Measurements from ENCODE around the gene COL9A2. TPM values are rescaled to one million over a fixed set of nuclear protein-coding genes. Genes with fewer than 3 reads are reported as not detected.
"Not testable (repeated sequence)": the region's sequence is repeated elsewhere in the genome, so short reads cannot be mapped to it uniquely, and the experiment has no call there.

The COL9A2 gene
- total RNA-seq, 4 donors from 2014 or later = 5.4 to 43.0 (median 14.6) TPM

GRCh38 chr1:40353082-40353481 lies 36.0 kb upstream of the COL9A2 start:
- in situ Hi-C loops (cut with MboI; ENCODE audit: low pct_ligation_motif_present in 1 of 4, low pct_unique_long_range_greater_than_20kb in 1 of 4, low sequenced_read_pairs in 3 of 4) = no loop called here

GRCh38 chr1:40352126-40352525 lies 35.0 kb upstream of the COL9A2 start:
- intact Hi-C loops (cut with DNase I; ENCODE audit: low total_unique reads) = no loop called here
- no peaks in the 10 kb centered on the region for H3K27me3 ChIP-seq

More at GRCh38 chr1:40353082-40353481, 36.0 kb upstream of the COL9A2 start:
- peak overlapping the region in 1 of 4 donors; percentile 47 for H3K27ac ChIP-seq
- H3K4me3 ChIP-seq = no peak overlapping the region
- H3K4me1 ChIP-seq = no peaks in the 10 kb centered on the region
- H3K9me3 ChIP-seq = peaks cover 8 to 10% of the 10 kb centered on the region in 2 donors
- no peaks in the 10 kb centered on the region for H3K36me3 ChIP-seq
- TF ChIP-seq POLR2AphosphoS5 (IDR thresholded peaks at IDR 0.05) = no peak
- no peak for TF ChIP-seq EP300 (IDR thresholded peaks at IDR 0.05; ENCODE audit: low read depth)
- 89 to 100% methylated on average over 1 to 3 of the region's 3 CpGs for WGBS, 2 donors (ENCODE audit: low coverage in 1 of 2)
- intact Hi-C loops (cut with DNase I; ENCODE audit: low total_unique reads) = no loop called here
- H3K27me3 ChIP-seq = no peaks in the 10 kb centered on the region
- DNase-seq = no peak

GRCh38 chr1:40351124-40351523 lies 34.0 kb upstream of the COL9A2 start:
- in situ Hi-C loops (cut with MboI; ENCODE audit: low pct_ligation_motif_present in 1 of 4, low pct_unique_long_range_greater_than_20kb in 1 of 4, low sequenced_read_pairs in 3 of 4) = no loop called here
- 91 to 100% methylated on average over 1 to 2 of the region's 2 CpGs for WGBS, 2 donors (ENCODE audit: low coverage in 1 of 2)

More at GRCh38 chr1:40352126-40352525, 35.0 kb upstream of the COL9A2 start:
- H3K27ac ChIP-seq = peak overlapping the region in 2 of 4 donors; percentile 16 to 47
- WGBS, 2 donors (ENCODE audit: low coverage in 1 of 2) = 73 to 75% methylated on average over 3 of the region's 3 CpGs
- no peaks in the 10 kb centered on the region for H3K4me1 ChIP-seq
- no peaks in the 10 kb centered on the region for H3K36me3 ChIP-seq
- in situ Hi-C loops (cut with MboI; ENCODE audit: low pct_ligation_motif_present in 1 of 4, low pct_unique_long_range_greater_than_20kb in 1 of 4, low sequenced_read_pairs in 3 of 4) = no loop called here
- H3K9me3 ChIP-seq = peaks cover 0 to under 1% of the 10 kb centered on the region in 2 donors
- TF ChIP-seq POLR2AphosphoS5 (IDR thresholded peaks at IDR 0.05) (no peak), EP300 (IDR thresholded peaks at IDR 0.05; ENCODE audit: low read depth) (no peak), CTCF (IDR thresholded peaks at IDR 0.05) (no peak), POLR2A (IDR thresholded peaks at IDR 0.05) (no peak)
- no peak overlapping the region for H3K4me3 ChIP-seq
- no peak for DNase-seq

GRCh38 chr1:40350391-40350790 lies 33.3 kb upstream of the COL9A2 start:
- Histone ChIP-seq H3K27ac (no peak overlapping the region), H3K4me1 (no peaks in the 10 kb centered on the region), H3K9me3 (no peaks in the 10 kb centered on the region), H3K4me3 (no peak overlapping the region), H3K36me3 (no peaks in the 10 kb centered on the region), H3K27me3 (no peaks in the 10 kb centered on the region)
- no peak for TF ChIP-seq EP300 (IDR thresholded peaks at IDR 0.05; ENCODE audit: low read depth)
- TF ChIP-seq CTCF (IDR thresholded peaks at IDR 0.05) = no peak
- TF ChIP-seq POLR2A (IDR thresholded peaks at IDR 0.05) = no peak
- TF ChIP-seq POLR2AphosphoS5 (IDR thresholded peaks at IDR 0.05) = no peak
- 75 to 76% methylated on average over 2 of the region's 2 CpGs for WGBS, 2 donors (ENCODE audit: low coverage in 1 of 2)
- DNase-seq = no peak
- intact Hi-C loops (cut with DNase I; ENCODE audit: low total_unique reads) = no loop called here
- in situ Hi-C loops (cut with MboI; ENCODE audit: low pct_ligation_motif_present in 1 of 4, low pct_unique_long_range_greater_than_20kb in 1 of 4, low sequenced_read_pairs in 3 of 4) = no loop called here

More at GRCh38 chr1:40351124-40351523, 34.0 kb upstream of the COL9A2 start:
- no peaks in the 10 kb centered on the region for H3K27me3 ChIP-seq
- H3K4me3 ChIP-seq = no peak overlapping the region
- TF ChIP-seq CTCF (IDR thresholded peaks at IDR 0.05) (no peak), POLR2A (IDR thresholded peaks at IDR 0.05) (no peak), POLR2AphosphoS5 (IDR thresholded peaks at IDR 0.05) (no peak), EP300 (IDR thresholded peaks at IDR 0.05; ENCODE audit: low read depth) (no peak)
- no peak for DNase-seq
- intact Hi-C loops (cut with DNase I; ENCODE audit: low total_unique reads) = no loop called here
- no peak overlapping the region for H3K27ac ChIP-seq
- no peaks in the 10 kb centered on the region for H3K4me1 ChIP-seq
- H3K36me3 ChIP-seq = no peaks in the 10 kb centered on the region
- no peaks in the 10 kb centered on the region for H3K9me3 ChIP-seq

- intact Hi-C loops (cut with DNase I; ENCODE audit: low total_unique reads) = no loop called here
- Histone ChIP-seq H3K4me1 (no peaks in the 10 kb centered on the region), H3K27ac (peak overlapping the region in 1 of 4 donors; percentile 18), H3K9me3 (no peaks in the 10 kb centered on the region), H3K36me3 (no peaks in the 10 kb centered on the region), H3K27me3 (no peaks in the 10 kb centered on the region), H3K4me3 (no peak overlapping the region)
- TF ChIP-seq POLR2AphosphoS5 (IDR thresholded peaks at IDR 0.05) (peak in 1 of 3 donors; percentile 10), POLR2A (IDR thresholded peaks at IDR 0.05) (peak; percentile 10), CTCF (IDR thresholded peaks at IDR 0.05) (no peak), EP300 (IDR thresholded peaks at IDR 0.05; ENCODE audit: low read depth) (no peak)
- in situ Hi-C loops (cut with MboI; ENCODE audit: low pct_ligation_motif_present in 1 of 4, low pct_unique_long_range_greater_than_20kb in 1 of 4, low sequenced_read_pairs in 3 of 4) = loop anchor here in 1 of 4 donors (5.0 kb wide), 1 partner anchor 63 kb away; no protein-coding TSS in a partner anchor
- peak; percentile 52 for DNase-seq
- WGBS, 2 donors (ENCODE audit: low coverage in 1 of 2) = 7 to 12% methylated on average over 5 to 6 of the region's 6 CpGs
Observed at GRCh38 chr1:40344597-40344996, 27.5 kb upstream of the COL9A2 start.

GRCh38 chr1:40342381-40342717 lies 25.3 kb upstream of the COL9A2 start:
- peak overlapping the region in 1 of 4 donors; percentile 20 for H3K27ac ChIP-seq
- H3K4me1 ChIP-seq; DNase-seq; H3K36me3 ChIP-seq; H3K27me3 ChIP-seq; H3K9me3 ChIP-seq; intact Hi-C loops (cut with DNase I; ENCODE audit: low total_unique reads); H3K4me3 ChIP-seq: not testable (repeated sequence)
- 73 to 82% methylated on average over 3 of the region's 3 CpGs for WGBS, 2 donors (ENCODE audit: low coverage in 1 of 2)
- in situ Hi-C loops (cut with MboI; ENCODE audit: low pct_ligation_motif_present in 1 of 4, low pct_unique_long_range_greater_than_20kb in 1 of 4, low sequenced_read_pairs in 3 of 4) = loop anchor here in 1 of 4 donors (5.0 kb wide), 1 partner anchor 65 kb away; no protein-coding TSS in a partner anchor
